GM19193 (cell line): ENCODE data around the gene SMPX.

ENCODE experiments used
- POLR2A ChIP-seq: IDR thresholded peaks from 4 replicates; pipeline ENCODE4 v1.6.1; 2011; ENCODE audit not compliant: insufficient read depth, insufficient read length; ENCODE audit errors: extremely low read depth

The SMPX gene

GRCh38 chrX:21747558-21747957, 10.4 kb downstream of the SMPX start:
- no peak for TF ChIP-seq POLR2A

- TF ChIP-seq POLR2A, result no peak
Observed at GRCh38 chrX:21745756-21746155, 12.2 kb downstream of the SMPX start.

- no peak for TF ChIP-seq POLR2A
Observed at GRCh38 chrX:21744721-21745120, 13.2 kb downstream of the SMPX start.

- TF ChIP-seq POLR2A, result no peak
Observed at GRCh38 chrX:21744060-21744459, 13.9 kb downstream of the SMPX start.

GRCh38 chrX:21741869-21742701, 15.8 kb downstream of the SMPX start:
- no peak for TF ChIP-seq POLR2A

- TF ChIP-seq POLR2A, result no peak
Observed at GRCh38 chrX:21741364-21741763, 16.6 kb downstream of the SMPX start.

GRCh38 chrX:21740329-21741274, 17.3 kb downstream of the SMPX start:
- TF ChIP-seq POLR2A, result no peak

- no peak for TF ChIP-seq POLR2A
Observed at GRCh38 chrX:21738950-21739287, 19.0 kb downstream of the SMPX start.

GRCh38 chrX:21738210-21738949, 19.5 kb downstream of the SMPX start:
- no peak for TF ChIP-seq POLR2A

GRCh38 chrX:21735768-21736127, 22.2 kb downstream of the SMPX start:
- TF ChIP-seq POLR2A, result no peak

- TF ChIP-seq POLR2A, result no peak
Observed at GRCh38 chrX:21735038-21735767, 22.7 kb downstream of the SMPX start.

GRCh38 chrX:21734175-21734574, 23.7 kb downstream of the SMPX start:
- no peak for TF ChIP-seq POLR2A

GRCh38 chrX:21733705-21734104, 24.2 kb downstream of the SMPX start:
- no peak for TF ChIP-seq POLR2A

- TF ChIP-seq POLR2A, result no peak
Observed at GRCh38 chrX:21730026-21730425, 27.9 kb downstream of the SMPX start.
